ENCODE results near the gene PCGF2. TPM values are rescaled to one million over a fixed set of nuclear protein-coding genes. Genes with fewer than 3 reads are reported as not detected.

Gene PCGF2
- polyA plus RNA-seq, 1 donor from 2014 or later = 11.7 TPM

DNA sequence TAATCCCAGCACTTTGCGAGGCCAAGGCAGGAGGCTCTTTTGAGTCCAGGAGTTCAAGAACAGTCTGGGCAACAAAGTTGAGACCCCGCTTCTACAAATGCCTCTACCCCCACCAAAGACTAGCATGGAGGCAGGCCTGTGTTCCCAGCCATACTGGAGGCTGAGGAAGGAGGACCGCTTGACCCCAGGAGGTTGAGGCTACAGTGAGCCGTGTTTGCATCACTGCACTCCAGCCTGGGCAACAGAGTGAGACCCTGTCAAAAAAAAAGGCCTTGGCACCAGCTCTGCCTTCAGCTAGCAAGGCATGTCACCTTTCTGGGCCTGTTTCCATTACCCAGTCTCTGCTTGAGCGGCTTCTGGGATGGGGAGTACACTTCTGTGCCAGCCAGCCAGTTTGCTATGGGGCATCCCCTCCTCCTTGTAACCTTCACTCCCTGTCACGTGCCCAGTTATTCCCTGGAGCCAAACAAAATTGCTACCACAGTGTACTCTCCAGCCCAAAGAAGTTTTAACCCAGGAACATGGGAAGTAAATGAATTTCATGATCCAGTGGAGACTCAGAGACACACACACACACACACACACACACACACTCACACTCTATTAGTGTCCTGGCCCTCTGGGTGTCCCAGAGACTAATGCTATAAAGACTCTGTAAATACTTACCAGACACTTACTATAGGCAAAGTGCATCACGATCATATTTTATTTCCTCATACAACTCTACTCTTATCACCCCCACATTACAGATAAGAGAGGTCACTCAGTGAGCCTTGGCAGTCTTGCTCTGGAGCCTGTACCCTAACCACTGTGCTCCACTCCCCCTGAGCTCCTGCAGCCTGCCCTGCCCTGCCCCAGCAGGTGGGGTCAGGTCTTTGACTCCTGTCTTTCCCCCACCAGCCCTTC lies 15.5 kb downstream of the PCGF2 start:
- no peak overlapping the region for H3K4me3 ChIP-seq (ENCODE audit: low read length)
- no peaks in the 10 kb centered on the region for H3K27me3 ChIP-seq (ENCODE audit: insufficient read depth, low read depth, low read length)
- H3K27ac ChIP-seq (ENCODE audit: low read length) = no peak overlapping the region
- TF ChIP-seq POLR2AphosphoS5 (IDR thresholded peaks at IDR 0.05) (no peak), EZH2 (IDR thresholded peaks at IDR 0.05; ENCODE audit: borderline replicate concordance, insufficient read depth, low read length, poor library complexity, severe bottlenecking) (no peak), EP300 (conservative IDR thresholded peaks at IDR 0.05; ENCODE audit: poor library complexity, severe bottlenecking) (no peak), RAD21 (conservative IDR thresholded peaks at IDR 0.05) (no peak), SMC3 (conservative IDR thresholded peaks at IDR 0.05; ENCODE audit: poor library complexity) (no peak), TAF1 (IDR thresholded peaks at IDR 0.05; ENCODE audit: low read depth) (no peak), REST (IDR thresholded peaks at IDR 0.05; ENCODE audit: borderline replicate concordance) (no peak), MXI1 (conservative IDR thresholded peaks at IDR 0.05; ENCODE audit: poor library complexity, severe bottlenecking) (no peak)
- TF ChIP-seq, protein P1, sequence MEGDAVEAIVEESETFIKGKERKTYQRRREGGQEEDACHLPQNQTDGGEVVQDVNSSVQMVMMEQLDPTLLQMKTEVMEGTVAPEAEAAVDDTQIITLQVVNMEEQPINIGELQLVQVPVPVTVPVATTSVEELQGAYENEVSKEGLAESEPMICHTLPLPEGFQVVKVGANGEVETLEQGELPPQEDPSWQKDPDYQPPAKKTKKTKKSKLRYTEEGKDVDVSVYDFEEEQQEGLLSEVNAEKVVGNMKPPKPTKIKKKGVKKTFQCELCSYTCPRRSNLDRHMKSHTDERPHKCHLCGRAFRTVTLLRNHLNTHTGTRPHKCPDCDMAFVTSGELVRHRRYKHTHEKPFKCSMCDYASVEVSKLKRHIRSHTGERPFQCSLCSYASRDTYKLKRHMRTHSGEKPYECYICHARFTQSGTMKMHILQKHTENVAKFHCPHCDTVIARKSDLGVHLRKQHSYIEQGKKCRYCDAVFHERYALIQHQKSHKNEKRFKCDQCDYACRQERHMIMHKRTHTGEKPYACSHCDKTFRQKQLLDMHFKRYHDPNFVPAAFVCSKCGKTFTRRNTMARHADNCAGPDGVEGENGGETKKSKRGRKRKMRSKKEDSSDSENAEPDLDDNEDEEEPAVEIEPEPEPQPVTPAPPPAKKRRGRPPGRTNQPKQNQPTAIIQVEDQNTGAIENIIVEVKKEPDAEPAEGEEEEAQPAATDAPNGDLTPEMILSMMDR (IDR thresholded peaks at IDR 0.05; ENCODE audit: poor library complexity, severe bottlenecking) = no peak
- no peaks in the 10 kb centered on the region for H3F3A ChIP-seq (ENCODE audit: insufficient read depth, low read length, poor library complexity, severe bottlenecking)
- H3K79me2 ChIP-seq (replicated peaks; ENCODE audit: insufficient read depth, low read length) = no peaks in the 10 kb centered on the region
- H2AFZ ChIP-seq (ENCODE audit: low read depth, low read length) = no peak overlapping the region
- H3K9me3 ChIP-seq (ENCODE audit: low read length) = no peaks in the 10 kb centered on the region
- H3K9ac ChIP-seq (ENCODE audit: low read length) = no peak overlapping the region
- no peak overlapping the region for H3K4me2 ChIP-seq (ENCODE audit: low read length)
- H3K9me2 ChIP-seq (ENCODE audit: insufficient read depth, low read length) = no peaks in the 10 kb centered on the region
- no peaks in the 10 kb centered on the region for H4K20me1 ChIP-seq (ENCODE audit: insufficient read depth)
- no peaks in the 10 kb centered on the region for H3K36me3 ChIP-seq (ENCODE audit: insufficient read depth, low read length)

DNA sequence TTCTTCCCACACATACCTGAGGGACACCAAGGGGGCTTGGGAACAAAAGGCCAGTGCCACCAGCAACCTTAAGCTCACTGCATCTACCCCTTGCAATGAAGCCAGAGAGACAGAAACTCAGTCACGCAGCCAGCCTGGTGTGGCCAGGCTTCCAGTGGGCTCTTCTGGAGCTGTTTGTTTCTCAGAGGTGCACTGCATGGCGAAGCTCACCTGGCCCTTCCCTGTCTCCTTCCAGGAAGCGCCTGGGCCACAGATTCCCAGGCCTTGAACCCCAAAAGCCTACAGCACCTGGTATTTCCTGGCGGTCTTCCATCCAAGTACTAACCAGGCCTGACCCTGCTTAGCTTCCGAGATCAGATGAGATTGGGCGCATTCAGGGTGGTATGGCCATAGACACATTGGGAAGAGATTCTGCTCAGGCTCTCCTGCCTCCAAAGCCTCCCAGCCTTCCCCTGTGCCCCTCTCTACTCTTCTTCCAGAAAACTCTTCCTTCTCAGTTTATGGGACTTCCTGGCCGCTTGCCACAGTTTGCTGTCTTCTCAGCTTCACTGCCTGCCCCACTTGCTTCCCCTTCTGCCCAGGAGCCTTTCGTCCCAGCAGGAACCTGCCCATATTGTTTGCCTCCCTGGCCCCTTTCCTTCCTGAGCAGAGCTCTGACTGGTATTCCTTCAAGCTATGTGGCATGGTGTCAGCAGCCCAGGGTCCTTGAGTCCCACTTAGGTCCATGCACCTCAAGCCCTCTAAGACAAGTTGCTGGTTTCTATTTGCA lies 16.4 kb downstream of the PCGF2 start:
- no peaks in the 10 kb centered on the region for H3K79me2 ChIP-seq (replicated peaks; ENCODE audit: insufficient read depth, low read length)
- no peaks in the 10 kb centered on the region for H3F3A ChIP-seq (ENCODE audit: insufficient read depth, low read length, poor library complexity, severe bottlenecking)
- H3K9me2 ChIP-seq (ENCODE audit: insufficient read depth, low read length) = no peaks in the 10 kb centered on the region
- no peaks in the 10 kb centered on the region for H3K36me3 ChIP-seq (ENCODE audit: insufficient read depth, low read length)
- H3K4me3 ChIP-seq (ENCODE audit: low read length) = no peak overlapping the region
- no peaks in the 10 kb centered on the region for H3K9me3 ChIP-seq (ENCODE audit: low read length)
- H2AFZ ChIP-seq (ENCODE audit: low read depth, low read length) = no peak overlapping the region
- TF ChIP-seq, protein P1 (IDR thresholded peaks at IDR 0.05; ENCODE audit: poor library complexity, severe bottlenecking) = no peak
- TF ChIP-seq SMC3 (conservative IDR thresholded peaks at IDR 0.05; ENCODE audit: poor library complexity) (no peak), EZH2 (IDR thresholded peaks at IDR 0.05; ENCODE audit: borderline replicate concordance, insufficient read depth, low read length, poor library complexity, severe bottlenecking) (no peak), RAD21 (conservative IDR thresholded peaks at IDR 0.05) (no peak), POLR2AphosphoS5 (IDR thresholded peaks at IDR 0.05) (no peak), REST (IDR thresholded peaks at IDR 0.05; ENCODE audit: borderline replicate concordance) (no peak), EP300 (conservative IDR thresholded peaks at IDR 0.05; ENCODE audit: poor library complexity, severe bottlenecking) (no peak), TAF1 (IDR thresholded peaks at IDR 0.05; ENCODE audit: low read depth) (no peak), MXI1 (conservative IDR thresholded peaks at IDR 0.05; ENCODE audit: poor library complexity, severe bottlenecking) (no peak)
- H4K20me1 ChIP-seq (ENCODE audit: insufficient read depth) = no peaks in the 10 kb centered on the region
- H3K27me3 ChIP-seq (ENCODE audit: insufficient read depth, low read depth, low read length) = no peaks in the 10 kb centered on the region
- no peak overlapping the region for H3K4me2 ChIP-seq (ENCODE audit: low read length)
- H3K27ac ChIP-seq (ENCODE audit: low read length) = no peak overlapping the region
- H3K9ac ChIP-seq (ENCODE audit: low read length) = no peak overlapping the region

Measured in neural cell (in vitro differentiated cells).